GM18498 (cell line): ENCODE measurements around the gene CAPZA2.
"Not testable (repeated sequence)": the region's sequence is repeated elsewhere in the genome, so short reads cannot be mapped to it uniquely, and the experiment has no call there.

Experiments used
- ATAC-seq: cut with Tn5 transposase; IDR thresholded peaks from one replicate; pipeline ENCODE4 v1.9.1; 2021; ENCODE audit warnings: mild to moderate bottlenecking, moderate library complexity; ENCODE audit not compliant: unreplicated experiment

Gene CAPZA2

GRCh38 chr7:116953372-116953905 is 91.1 kb downstream of the CAPZA2 start, which contains the start of gene ST7:
TSS of gene ST7 (plus strand) at chr7:116953501. CDS start at chr7:116953541, 40 bp downstream.
- ATAC-seq, result peak; percentile 55

GRCh38 chr7:116953906-116954838 is 91.8 kb downstream of the CAPZA2 start:
- ATAC-seq, result peak; percentile 26

DNA sequence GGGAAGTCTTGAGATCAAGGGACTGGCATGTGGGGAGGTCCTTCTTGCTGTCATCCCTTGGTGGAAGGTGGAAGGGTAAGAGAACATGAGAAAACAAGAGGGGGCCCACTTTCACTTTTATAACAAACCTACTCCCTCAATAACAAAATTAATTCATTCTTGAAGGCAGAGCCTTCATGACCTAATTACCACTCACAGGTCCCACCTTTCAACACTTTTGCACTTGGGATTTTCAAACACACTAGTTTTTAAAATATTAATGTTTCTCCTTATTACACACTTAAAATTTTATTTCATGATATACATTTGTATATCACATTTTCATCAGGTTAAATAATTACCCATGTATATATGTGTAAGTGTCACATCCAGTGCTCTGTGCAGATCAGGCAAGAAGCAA is 93.0 kb downstream of the CAPZA2 start:
- ATAC-seq, result no peak

DNA sequence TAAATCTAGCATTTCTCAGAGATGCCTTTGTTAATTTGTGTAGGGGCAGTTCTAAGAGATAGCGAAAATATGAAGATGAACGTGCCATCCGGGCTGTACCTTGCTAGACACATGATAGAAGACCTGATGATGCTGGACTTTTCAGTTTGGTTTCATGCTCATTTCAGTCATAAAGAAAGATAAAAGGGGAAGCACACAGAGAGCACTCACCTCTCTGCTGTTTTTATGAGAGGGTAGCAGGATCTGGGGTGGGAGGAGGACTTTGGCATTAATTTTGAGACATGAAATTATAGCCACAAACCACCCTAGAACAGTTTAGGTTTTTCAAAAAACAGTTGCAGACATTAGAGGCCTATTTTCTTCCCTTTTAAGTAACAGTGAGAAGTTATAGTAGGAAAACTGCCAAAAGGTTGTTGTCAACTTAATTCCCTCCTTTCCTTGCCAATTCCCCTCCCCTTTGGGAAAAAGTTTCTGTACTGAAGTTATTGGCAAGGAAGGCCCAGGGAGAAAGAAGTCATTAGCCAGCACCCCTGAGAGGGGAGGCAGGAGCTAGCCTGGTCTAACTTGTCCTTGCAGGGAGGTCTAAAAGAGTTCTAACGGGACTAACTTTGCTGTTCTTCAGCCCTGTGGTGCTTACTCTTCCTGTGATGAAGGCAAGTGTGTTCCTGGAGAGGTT is 93.6 kb downstream of the CAPZA2 start:
- ATAC-seq, result peak; percentile 72

DNA sequence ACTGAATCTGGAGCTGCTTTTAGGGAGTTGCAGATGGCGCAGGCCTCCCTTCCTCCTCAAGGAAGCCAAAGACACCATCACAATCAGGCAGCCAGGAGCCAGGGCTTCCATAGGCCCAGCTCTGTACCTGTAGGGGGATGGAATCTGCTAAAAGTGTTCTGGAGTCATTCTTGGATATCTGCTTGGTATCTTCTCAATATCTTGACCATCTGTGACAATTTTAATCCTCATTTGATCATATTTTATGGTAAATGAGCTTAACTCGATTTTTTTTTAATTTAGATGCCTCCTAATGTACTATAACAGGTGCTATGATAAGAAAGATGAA is 94.1 kb downstream of the CAPZA2 start:
- ATAC-seq, result no peak

DNA sequence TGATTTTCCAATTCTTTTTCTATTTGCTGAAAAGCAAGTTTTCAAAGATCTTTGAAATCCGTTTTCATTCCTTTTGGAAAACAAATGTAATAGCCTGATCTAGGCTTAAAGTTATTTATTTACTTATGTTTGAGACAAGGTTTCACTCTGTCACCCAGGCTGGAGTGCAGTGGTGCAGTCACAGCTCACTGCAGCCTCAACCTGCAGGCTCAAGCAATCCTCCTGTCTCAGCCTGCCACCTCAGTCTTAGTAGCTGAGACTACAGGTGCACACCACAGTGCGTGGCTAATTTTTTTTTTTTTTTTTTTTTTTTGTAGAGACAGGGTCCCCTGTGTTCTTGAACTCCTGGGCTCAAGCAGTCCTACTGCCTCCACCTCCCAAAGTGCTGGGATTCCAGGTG is 95.5 kb downstream of the CAPZA2 start:
- peak; percentile 36 for ATAC-seq

DNA sequence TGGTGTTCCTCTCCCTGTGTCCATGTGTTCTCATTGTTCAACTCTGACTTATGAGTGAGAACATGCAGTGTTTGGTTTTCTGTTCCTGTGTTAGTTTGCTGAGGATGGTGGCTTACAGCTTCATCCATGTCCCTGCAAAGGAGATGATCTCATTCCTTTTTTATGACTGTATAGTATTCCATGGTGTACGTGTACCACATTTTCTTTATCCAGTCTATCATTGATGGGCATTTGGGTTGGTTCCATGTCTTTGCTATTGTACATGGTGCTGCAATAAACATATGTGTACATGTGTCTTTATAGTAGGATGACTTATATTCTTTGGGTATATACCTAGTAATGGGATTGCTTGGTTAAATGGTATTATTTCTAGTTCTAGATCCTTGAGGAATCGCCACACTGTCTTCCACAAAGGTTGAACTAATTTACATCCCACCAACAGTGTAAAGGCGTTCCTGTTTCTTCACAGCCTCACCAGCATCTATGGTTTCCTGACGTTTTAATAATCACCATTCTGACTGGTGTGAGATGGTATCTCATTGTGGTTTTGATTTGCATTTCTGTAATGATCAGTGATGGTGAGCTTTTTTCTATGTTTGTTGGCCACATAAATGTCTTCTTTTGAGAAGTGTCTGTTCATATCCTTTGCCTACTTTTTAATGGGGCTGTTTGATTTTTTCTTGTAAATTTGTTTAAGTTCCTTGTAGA is 99.7 kb downstream of the CAPZA2 start:
- ATAC-seq, result not testable (repeated sequence)

GRCh38 chr7:116963234-116963633 is 100.8 kb downstream of the CAPZA2 start:
- ATAC-seq, result no peak

DNA sequence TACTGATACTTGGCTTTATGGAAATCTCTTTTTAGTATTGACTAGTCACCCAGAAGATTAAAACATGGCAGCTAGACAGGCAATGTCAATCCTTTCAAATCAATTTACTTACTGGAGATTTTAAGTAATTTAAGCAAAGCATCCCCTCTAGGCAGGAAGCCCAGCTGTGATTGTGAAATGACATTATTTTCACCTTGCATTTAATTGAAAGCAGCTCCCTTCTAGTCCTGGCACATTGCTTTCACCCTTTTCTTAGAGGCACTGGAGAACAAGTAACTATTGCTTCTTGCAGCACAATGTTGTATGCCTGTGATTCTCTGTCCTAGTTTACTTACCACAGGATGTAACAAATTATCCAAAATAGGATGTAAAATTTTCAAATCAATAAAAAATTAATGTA is 104.2 kb downstream of the CAPZA2 start:
- ATAC-seq, result no peak

- ATAC-seq, result no peak
Measured at GRCh38 chr7:116967254-116967922, 105.0 kb downstream of the CAPZA2 start.

DNA sequence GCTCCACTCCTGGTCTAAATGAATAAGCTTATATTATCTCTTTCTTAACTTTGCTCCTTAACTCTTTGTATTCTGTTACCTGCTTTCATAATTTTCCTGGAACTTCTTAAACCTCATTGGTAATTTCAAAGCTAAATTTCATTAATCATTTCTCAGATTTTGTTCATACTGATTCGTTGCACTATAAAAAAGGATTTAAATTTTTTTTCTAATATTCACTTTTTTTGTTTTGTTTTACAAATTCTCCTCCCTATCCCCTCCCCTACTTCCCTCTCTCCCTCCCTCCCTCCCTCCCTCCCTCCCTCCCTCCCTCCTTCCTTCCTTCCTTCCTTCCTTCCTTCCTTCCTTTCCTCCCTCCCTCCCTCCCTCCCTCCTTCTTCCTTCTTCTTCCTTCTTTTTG is 105.6 kb downstream of the CAPZA2 start:
- no peak for ATAC-seq

- ATAC-seq, result no peak
Measured at GRCh38 chr7:116968631-116969030, 106.2 kb downstream of the CAPZA2 start.

DNA sequence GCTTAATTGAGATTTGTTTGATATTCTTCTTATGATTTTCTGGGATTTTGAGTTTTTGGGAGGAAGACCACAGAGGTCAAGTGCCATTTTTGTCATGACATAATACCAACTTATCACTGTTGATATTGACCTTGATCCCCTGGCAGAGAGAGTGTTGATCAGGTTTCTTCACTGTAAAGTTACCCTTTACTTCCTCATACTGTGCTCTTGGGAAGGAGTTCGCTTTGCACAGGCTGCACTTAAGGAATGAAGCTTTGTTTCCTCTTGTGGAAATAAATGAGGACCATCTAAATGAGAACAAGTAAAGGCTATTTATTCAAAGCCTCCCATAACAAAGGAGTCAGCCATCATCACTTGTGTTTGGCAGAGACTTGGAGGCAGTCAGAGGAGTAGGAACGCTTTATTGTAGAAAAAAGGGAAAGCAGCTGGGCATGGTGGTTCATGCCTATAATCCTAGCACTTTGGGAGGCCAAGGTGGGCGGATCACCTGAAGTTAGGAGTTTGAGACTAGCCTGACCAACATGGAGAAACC is 107.0 kb downstream of the CAPZA2 start:
- ATAC-seq, result no peak

DNA sequence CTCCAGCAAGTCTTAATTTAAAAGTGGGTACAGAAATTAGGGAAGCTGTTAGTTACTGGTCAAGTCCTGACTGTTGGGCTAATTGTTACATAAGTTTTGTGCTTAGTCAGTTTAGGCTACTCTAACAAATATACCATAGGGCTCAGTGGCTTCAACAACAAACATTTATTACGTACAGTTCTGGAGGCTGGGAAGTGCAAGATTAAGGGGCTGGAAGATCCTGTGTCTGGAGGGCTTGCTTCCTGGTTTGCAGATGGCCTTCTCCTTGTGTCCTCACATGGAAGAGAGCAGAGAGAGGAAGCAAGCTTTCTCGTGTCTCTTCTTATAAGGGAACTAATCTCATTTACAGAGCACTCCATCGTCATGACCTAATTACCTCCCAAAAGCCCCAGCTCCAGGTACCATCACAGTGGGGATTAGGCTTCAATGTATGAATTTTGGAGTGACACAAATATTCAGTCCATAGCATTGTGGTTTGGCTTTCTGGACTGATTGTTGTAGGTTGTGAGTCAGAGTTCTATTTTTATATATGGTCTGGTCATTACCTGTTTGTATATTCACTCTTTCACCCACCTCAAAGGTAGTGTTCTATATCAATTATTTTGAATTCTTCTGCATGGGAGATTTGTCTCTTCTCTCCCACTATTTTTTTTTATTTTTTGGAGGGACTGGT is 108.0 kb downstream of the CAPZA2 start:
- ATAC-seq, result peak; percentile 71

- ATAC-seq, result not testable (repeated sequence)
Measured at GRCh38 chr7:116971153-116971552, 108.8 kb downstream of the CAPZA2 start.
